A549 (cell line): ENCODE results near the gene ARAP2. TPM values are rescaled to one million over a fixed set of nuclear protein-coding genes. Genes with fewer than 3 reads are reported as not detected.

Experiments used
- ATAC-seq, 2 experiments: fragments of 200-7000 bp in 1 of 2; fragments of >200 bp in 1 of 2; cut with Nextera tagmentation in 1 of 2; cut with Tn5 transposase in 1 of 2; 3 replicates each; pipeline versions ENCODE4 v1.8.0 to v1.9.1; 2018 to 2020; ENCODE audit warnings: mild to moderate bottlenecking in 1 of 2, moderate library complexity in 1 of 2
- CTCF ChIA-PET: fragments of 300-600 bp; sonication (Branson Sonifier 250); formaldehyde crosslinking; extraction: SDS; loops from one replicate; lab custom pipeline; 2021; ENCODE audit warnings: antibody characterized with exemption, inconsistent platforms; lab: Yijun Ruan, JAX
- POLR2A ChIA-PET: fragments of 350-600 bp; formaldehyde crosslinking; extraction: SDS; loops from one replicate; lab custom pipeline; 2021; ENCODE audit warnings: antibody characterized with exemption, inconsistent platforms; lab: Yijun Ruan, JAX
- DNase-seq, 2 experiments: peaks; one replicate each; pipeline versions ENCODE4 v3.0.0 to v3.0.0-alpha.2; 2011 to 2016; ENCODE audit warnings: low read depth in 1 of 2, low spot score in 1 of 2
- FAIRE-seq: peaks from 2 replicates; lab custom pipeline; 2011; peaks lifted over from hg19 to GRCh38; lab: Jason Lieb, UNC
- H3K27ac ChIP-seq, 2 experiments: fragments of >200 bp; sonication (Bioruptor Twin); formaldehyde crosslinking; 3 replicates each; pipeline ENCODE4 v1.5.1; 2016 to 2017
- H3K4me1 ChIP-seq: fragments of >200 bp; sonication (Bioruptor Twin); formaldehyde crosslinking; 3 replicates; pipeline ENCODE4 v1.6.1; 2016
- H3K4me2 ChIP-seq: fragments of >200 bp; sonication (Bioruptor Twin); formaldehyde crosslinking; 3 replicates; pipeline ENCODE4 v1.6.1; 2016
- H3K4me3 ChIP-seq: fragments of >200 bp; sonication (Bioruptor Twin); formaldehyde crosslinking; 3 replicates; pipeline ENCODE4 v1.5.1; 2016
- H3K9me3 ChIP-seq: fragments of >200 bp; sonication (Bioruptor Twin); formaldehyde crosslinking; 3 replicates; pipeline ENCODE4 v1.6.1; 2016
- ATOH8 ChIP-seq: fragments of 250-450 bp; sonication (Bioruptor Pico); IDR thresholded peaks from 2 replicates; pipeline ENCODE4 v1.5.0; 2020; ENCODE audit warnings: low read depth, mild to moderate bottlenecking, moderate library complexity
- BHLHE40 ChIP-seq: IDR thresholded peaks from 2 replicates; pipeline ENCODE4 v1.6.1; 2012; ENCODE audit warnings: low read depth, low read length, inconsistent platforms
- CBX2 ChIP-seq: fragments of 200-600 bp; sonication (generic); IDR thresholded peaks from 2 replicates; pipeline ENCODE4 v1.6.1; 2016; ENCODE audit warnings: low read depth, mild to moderate bottlenecking, borderline replicate concordance
- CEBPB ChIP-seq, 2 experiments: fragments of >200 bp in 1 of 2; sonication (Bioruptor Twin) in 1 of 2; formaldehyde crosslinking in 1 of 2; IDR thresholded peaks; 2 replicates each; pipeline ENCODE4 v1.6.1; 2012 to 2016
- CHD4 ChIP-seq: fragments of 200-600 bp; sonication (generic); IDR thresholded peaks from 2 replicates; pipeline ENCODE4 v1.6.1; 2016; ENCODE audit warnings: antibody characterized with exemption, mild to moderate bottlenecking, borderline replicate concordance
- CTCF ChIP-seq: fragments of >200 bp; sonication (Bioruptor Twin); formaldehyde crosslinking; IDR thresholded peaks from 3 replicates; pipeline ENCODE4 v1.5.1; 2016
- EHF ChIP-seq: fragments of 250-450 bp; sonication (Bioruptor Pico); IDR thresholded peaks from 2 replicates; pipeline ENCODE4 v1.5.0; 2020; ENCODE audit warnings: mild to moderate bottlenecking
- EP300 ChIP-seq, 2 experiments: fragments of >200 bp; sonication (Bioruptor Twin); formaldehyde crosslinking; IDR thresholded peaks; 2 replicates in 1 of 2; 3 replicates in 1 of 2; pipeline ENCODE4 v1.6.1; 2016 to 2017
- ESRRA ChIP-seq: fragments of 150-350 bp; IDR thresholded peaks from 2 replicates; pipeline ENCODE4 v1.6.1; 2014; ENCODE audit warnings: mild to moderate bottlenecking, low read length, borderline replicate concordance
- FOSB ChIP-seq: fragments of 250-450 bp; sonication (Bioruptor Pico); IDR thresholded peaks from 2 replicates; pipeline ENCODE4 v1.5.0; 2020; ENCODE audit warnings: mild to moderate bottlenecking, moderate library complexity
- GATA3 ChIP-seq: IDR thresholded peaks from 2 replicates; pipeline ENCODE4 v1.6.1; 2012; ENCODE audit warnings: borderline replicate concordance
- HOXB5 ChIP-seq: fragments of 250-450 bp; sonication (Bioruptor Pico); IDR thresholded peaks from 2 replicates; pipeline ENCODE4 v1.5.0; 2020; ENCODE audit warnings: mild to moderate bottlenecking, moderate library complexity
- JUN ChIP-seq, 2 experiments: fragments of >200 bp; sonication (Bioruptor Twin); formaldehyde crosslinking; IDR thresholded peaks; 2 replicates in 1 of 2; 3 replicates in 1 of 2; pipeline ENCODE4 v1.6.1; 2016 to 2017
- MAFK ChIP-seq: fragments of 450-650 bp; IDR thresholded peaks from 2 replicates; pipeline ENCODE4 v1.6.1; 2014; ENCODE audit not compliant: partially characterized antibody
- MYC ChIP-seq: IDR thresholded peaks from 2 replicates; pipeline ENCODE4 v1.6.1; 2012; ENCODE audit warnings: mild to moderate bottlenecking, inconsistent platforms, low read length, improper control_type of control experiment, borderline replicate concordance
- NFE2L2 ChIP-seq: fragments of 150-350 bp; conservative IDR thresholded peaks from 2 replicates; pipeline ENCODE4 v1.6.1; 2014; ENCODE audit warnings: low read length
- PHF8 ChIP-seq: fragments of 200-600 bp; sonication (generic); IDR thresholded peaks from 2 replicates; pipeline ENCODE4 v1.6.1; 2016; ENCODE audit warnings: low read depth, mild to moderate bottlenecking, antibody characterized with exemption, moderate library complexity, borderline replicate concordance
- POLR2A ChIP-seq: IDR thresholded peaks from 2 replicates; pipeline ENCODE4 v1.6.1; 2012; ENCODE audit warnings: mild to moderate bottlenecking, low read length
- RAD21 ChIP-seq, 2 experiments: fragments of >200 bp in 1 of 2; sonication (Bioruptor Twin) in 1 of 2; formaldehyde crosslinking in 1 of 2; IDR thresholded peaks in 1 of 2; conservative IDR thresholded peaks in 1 of 2; 2 replicates in 1 of 2; 3 replicates in 1 of 2; pipeline ENCODE4 v1.6.1; 2012 to 2018; ENCODE audit warnings: inconsistent platforms in 1 of 2
- RARB ChIP-seq: fragments of 250-450 bp; sonication (Bioruptor Pico); IDR thresholded peaks from 2 replicates; pipeline ENCODE4 v1.8.0; 2021; ENCODE audit warnings: mild to moderate bottlenecking, moderate library complexity
- RFX5 ChIP-seq: fragments of 450-650 bp; IDR thresholded peaks from 2 replicates; pipeline ENCODE4 v1.7.1; 2014; ENCODE audit warnings: antibody characterized with exemption, mild to moderate bottlenecking, moderate library complexity
- RNF2 ChIP-seq: fragments of 200-600 bp; sonication (generic); IDR thresholded peaks from 2 replicates; pipeline ENCODE4 v1.6.1; 2016; ENCODE audit warnings: low read depth, mild to moderate bottlenecking, antibody characterized with exemption, moderate library complexity, borderline replicate concordance
- SMC3 ChIP-seq: fragments of >200 bp; sonication (Bioruptor Twin); formaldehyde crosslinking; IDR thresholded peaks from 3 replicates; pipeline ENCODE4 v1.6.1; 2018; ENCODE audit warnings: inconsistent platforms
- SREBF2 ChIP-seq: fragments of 450-650 bp; IDR thresholded peaks from 2 replicates; pipeline ENCODE4 v1.6.1; 2014; ENCODE audit warnings: mild to moderate bottlenecking, moderate library complexity
- TFCP2L1 ChIP-seq: fragments of 250-450 bp; sonication (Bioruptor Pico); IDR thresholded peaks from 2 replicates; pipeline ENCODE4 v1.5.0; 2021; ENCODE audit warnings: mild to moderate bottlenecking
- TP53 ChIP-seq: fragments of 250-450 bp; sonication (Bioruptor Pico); IDR thresholded peaks from 2 replicates; pipeline ENCODE4 v1.5.0; 2021; ENCODE audit warnings: mild to moderate bottlenecking, moderate library complexity
- ZC3H11A ChIP-seq: fragments of 450-650 bp; IDR thresholded peaks from 2 replicates; pipeline ENCODE4 v1.6.1; 2014; ENCODE audit warnings: antibody characterized with exemption, mild to moderate bottlenecking
- ZFP36 ChIP-seq: fragments of 450-650 bp; IDR thresholded peaks from 2 replicates; pipeline ENCODE4 v1.6.1; 2014; ENCODE audit warnings: borderline replicate concordance; ENCODE audit not compliant: partially characterized antibody
- ZNF302 ChIP-seq: fragments of 250-450 bp; sonication (Bioruptor Pico); IDR thresholded peaks from 2 replicates; pipeline ENCODE4 v1.9.0; 2021; ENCODE audit warnings: inconsistent platforms, mild to moderate bottlenecking, moderate library complexity
- WGBS: methylation state at CpG from one replicate; pipeline ENCODE4 v1.1.6; 2017; ENCODE audit errors: missing lambda C conversion rate; 5-methylcytosine and 5-hydroxymethylcytosine counted together
- polyA plus RNA-seq, 4 experiments: library from polyadenylated mRNA; depleted of rRNA in 3 of 4; stranded (reverse); fragments of >200 nt; fragmentation: RNase III in 1 of 4; extraction: RNeasy Plus Mini Kit Qiagen cat#74134 plus additional on column Dnase treatment in 1 of 4; gene quantifications; 2 replicates in 3 of 4; 3 replicates in 1 of 4; pipeline ENCODE4 v1.2.3, GENCODE V29; 2011 to 2017

ARAP2 gene
- polyA plus RNA-seq, 2 of the 4 experiments (the other 2 are of a cell fraction): 0.34 to 0.75 TPM

DNA sequence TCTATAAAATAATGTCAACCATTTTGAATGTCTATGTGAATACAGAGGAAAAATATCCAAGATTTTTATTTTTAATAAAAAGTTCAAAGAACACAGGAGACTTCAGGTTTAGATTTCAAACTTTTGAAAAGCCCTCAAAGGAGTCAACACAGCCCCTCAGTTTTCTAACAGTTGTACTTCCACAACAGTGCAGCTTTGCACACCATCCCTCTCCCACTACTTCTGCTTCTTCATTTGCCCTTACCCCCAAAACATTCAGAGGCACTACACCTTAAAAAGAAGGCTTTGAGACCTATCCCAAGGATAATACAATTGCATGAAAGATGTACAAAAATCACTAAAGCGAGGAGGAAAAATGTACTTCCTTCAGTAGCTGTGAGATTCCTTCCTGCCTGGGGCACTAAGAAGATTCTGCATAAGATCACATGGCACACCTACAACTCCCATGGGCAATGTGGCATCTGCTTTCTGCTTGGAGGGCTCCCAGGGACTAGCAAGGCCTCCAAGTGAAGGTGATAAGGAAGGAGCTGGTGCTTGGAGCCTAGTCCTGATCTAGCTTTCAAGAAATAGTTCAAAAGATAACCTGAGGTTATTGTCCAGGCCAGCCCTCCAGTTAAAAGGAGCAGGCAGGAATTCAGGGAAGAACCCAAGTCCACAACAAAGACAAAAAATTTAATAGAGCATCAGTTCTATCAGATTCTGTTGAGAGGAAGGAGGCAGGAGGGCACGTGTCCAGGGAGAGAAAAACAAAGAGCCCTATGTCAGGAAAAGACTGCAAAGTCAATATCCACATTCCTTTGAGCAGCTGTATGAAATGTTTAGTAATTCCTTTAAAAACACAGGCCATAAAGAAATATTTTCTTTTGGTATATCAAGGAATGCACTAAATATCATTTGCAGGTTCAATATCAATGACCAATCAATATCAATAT lies 19.1 kb downstream of the ARAP2 start:
- H3K27ac ChIP-seq: no peak overlapping the region
- H3K4me1 ChIP-seq: no peaks in the 10 kb centered on the region
- TF ChIP-seq SREBF2: no peak
- no peak for TF ChIP-seq BHLHE40
- no peak for TF ChIP-seq NFE2L2
- no peak for TF ChIP-seq CBX2
- no peak for TF ChIP-seq TFCP2L1
- no peak for TF ChIP-seq HOXB5
- no peak for TF ChIP-seq EHF (CRISPR knock-in tag)
- TF ChIP-seq CEBPB (IDR thresholded peaks at IDR 0.05): no peak
- TF ChIP-seq EP300 (IDR thresholded peaks at IDR 0.05): no peak
- TF ChIP-seq MYC: no peak
- TF ChIP-seq FOSB: no peak
- TF ChIP-seq TP53 (CRISPR knock-in tag): no peak
- TF ChIP-seq ZFP36: no peak
- TF ChIP-seq, all 56 proteins: peak for 0
- ChIA-PET CTCF (no interaction called here), POLR2A (no interaction called here)
- H3K9me3 ChIP-seq: no peaks in the 10 kb centered on the region
- no peak overlapping the region for H3K4me3 ChIP-seq
- no peak overlapping the region for H3K4me2 ChIP-seq
- no peak for FAIRE-seq
- DNase-seq: no peak
- ATAC-seq: no peak
- 38% methylated on average over 2 of the region's 2 CpGs for WGBS

GRCh38 chr4:36222702-36223101 lies 21.6 kb downstream of the ARAP2 start:
- ChIA-PET POLR2A (no interaction called here), CTCF (no interaction called here)
- no peak for DNase-seq

DNA sequence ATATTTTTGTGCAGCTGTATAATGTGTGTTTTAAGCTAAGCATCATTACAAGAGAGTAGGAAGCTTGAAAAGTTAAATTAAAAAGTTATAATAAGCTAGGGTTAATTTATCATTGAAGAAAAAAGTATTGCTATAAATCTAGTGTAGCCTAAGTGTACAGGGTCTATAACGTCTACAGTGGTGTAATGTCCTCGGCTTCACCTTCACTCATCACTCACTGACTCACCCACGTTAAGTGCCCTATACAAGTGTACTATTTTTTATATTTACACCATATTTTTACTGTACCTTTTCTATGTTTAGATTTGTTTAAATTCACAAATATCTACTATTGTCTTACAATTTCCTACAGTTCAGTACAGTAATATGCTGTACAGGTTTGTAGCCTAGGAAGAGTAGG lies 23.5 kb downstream of the ARAP2 start:
- H3K4me3 ChIP-seq: no peak overlapping the region
- CTCF ChIA-PET: no interaction called here
- POLR2A ChIA-PET: no interaction called here
- 20% methylated on average over 3 of the region's 3 CpGs for WGBS
- DNase-seq (no peak), ATAC-seq (no peak), FAIRE-seq (no peak)
- H3K4me1 ChIP-seq: no peaks in the 10 kb centered on the region
- TF ChIP-seq CHD4: no peak
- no peak for TF ChIP-seq ZFP36
- no peak for TF ChIP-seq SMC3
- no peak for TF ChIP-seq GATA3
- TF ChIP-seq BHLHE40: no peak
- no peak for TF ChIP-seq ZNF302 (CRISPR knock-in tag)
- no peak for TF ChIP-seq RAD21 (conservative IDR thresholded peaks at IDR 0.05 in 1 of 2, IDR thresholded peaks at IDR 0.05 in 1 of 2)
- no peak for TF ChIP-seq TFCP2L1
- no peak for TF ChIP-seq POLR2A
- TF ChIP-seq ZC3H11A: no peak
- TF ChIP-seq EP300 (IDR thresholded peaks at IDR 0.05): no peak
- no peak for TF ChIP-seq CTCF
- no peak for TF ChIP-seq ESRRA
- no peak for TF ChIP-seq MAFK
- TF ChIP-seq PHF8: no peak
- TF ChIP-seq FOSB: no peak
- no peak for TF ChIP-seq ATOH8 (CRISPR knock-in tag)
- TF ChIP-seq RFX5: no peak
- no peak for TF ChIP-seq JUN (IDR thresholded peaks at IDR 0.05)
- no peaks in the 10 kb centered on the region for H3K9me3 ChIP-seq
- H3K27ac ChIP-seq: no peak overlapping the region
- H3K4me2 ChIP-seq: no peak overlapping the region

More at GRCh38 chr4:36222702-36223101, 21.6 kb downstream of the ARAP2 start:
- FAIRE-seq: no peak
- Histone ChIP-seq H3K27ac (no peak overlapping the region), H3K4me1 (no peaks in the 10 kb centered on the region), H3K9me3 (no peaks in the 10 kb centered on the region), H3K4me3 (no peak overlapping the region), H3K4me2 (no peak overlapping the region)
- no peak for ATAC-seq
- TF ChIP-seq MAFK (no peak), RARB (no peak), ESRRA (no peak), RFX5 (no peak), SMC3 (no peak), CBX2 (no peak), RNF2 (no peak), POLR2A (no peak), TFCP2L1 (no peak)
- 17% methylated on average over 1 of the region's 1 CpG for WGBS
